HepG2 (cell line): Measurements from ENCODE around the gene CYP2W1. TPM values are rescaled to one million over a fixed set of nuclear protein-coding genes. Genes with fewer than 3 reads are reported as not detected.

Experiments used
- AHR ChIP-seq: IDR thresholded peaks from 2 replicates; pipeline ENCODE4 v1.6.1; 2018; ENCODE audit warnings: missing genetic modification reagents, missing compliant biosample characterization
- DMAP1 ChIP-seq: IDR thresholded peaks from 2 replicates; pipeline ENCODE4 v1.6.1; 2016
- FIP1L1 ChIP-seq: fragments of 200-400 bp; formaldehyde crosslinking; IDR thresholded peaks from 2 replicates; pipeline ENCODE4 v1.6.1; 2018; ENCODE audit warnings: low read depth, mild to moderate bottlenecking, low read length, moderate library complexity, borderline replicate concordance; ENCODE audit not compliant: insufficient read depth
- HCFC1 ChIP-seq: fragments of 150-350 bp; IDR thresholded peaks from 2 replicates; pipeline ENCODE4 v1.6.1; 2014; ENCODE audit warnings: low read depth, low read length
- JUN ChIP-seq: sonication (generic); formaldehyde crosslinking; IDR thresholded peaks from 2 replicates; pipeline ENCODE4 v1.4.0; 2020; ENCODE audit warnings: mild to moderate bottlenecking, missing genetic modification reagents
- KLF11 ChIP-seq: IDR thresholded peaks from 2 replicates; pipeline ENCODE4 v1.6.1; 2016; ENCODE audit warnings: missing compliant biosample characterization
- MBD4 ChIP-seq: IDR thresholded peaks from 2 replicates; pipeline ENCODE4 v1.6.1; 2012; ENCODE audit warnings: low read length, inconsistent platforms, borderline replicate concordance
- NFYC ChIP-seq: IDR thresholded peaks from 2 replicates; pipeline ENCODE4 v1.6.1; 2016; ENCODE audit warnings: missing genetic modification reagents, missing compliant biosample characterization
- RBAK ChIP-seq: sonication (generic); formaldehyde crosslinking; IDR thresholded peaks from 2 replicates; pipeline ENCODE4 v1.5.1; 2020; ENCODE audit warnings: mild to moderate bottlenecking, missing genetic modification reagents
- SOX6 ChIP-seq, 2 experiments: fragments of 450-650 bp in 1 of 2; sonication (generic) in 1 of 2; formaldehyde crosslinking in 1 of 2; IDR thresholded peaks; 2 replicates each; pipeline versions ENCODE4 v1.4.0 to v1.6.1; 2017 to 2020; ENCODE audit warnings: antibody characterized with exemption in 1 of 2, mild to moderate bottlenecking in 1 of 2, missing genetic modification reagents in 1 of 2
- TCF7L2 ChIP-seq: IDR thresholded peaks from 2 replicates; pipeline ENCODE4 v1.6.1; 2011; ENCODE audit warnings: mild to moderate bottlenecking, low read depth, low read length, moderate library complexity
- TRIM24 ChIP-seq: sonication (generic); formaldehyde crosslinking; IDR thresholded peaks from 2 replicates; pipeline ENCODE4 v1.8.0; 2022; ENCODE audit warnings: mild to moderate bottlenecking, missing genetic modification reagents
- U2AF2 ChIP-seq: fragments of 200-400 bp; formaldehyde crosslinking; IDR thresholded peaks from 2 replicates; pipeline ENCODE4 v1.6.1; 2017; ENCODE audit warnings: low read depth, mild to moderate bottlenecking, low read length
- ZFP1 ChIP-seq: IDR thresholded peaks from 2 replicates; pipeline ENCODE4 v1.6.1; 2016
- ZNF256 ChIP-seq: sonication (generic); formaldehyde crosslinking; conservative IDR thresholded peaks from 2 replicates; pipeline ENCODE4 v1.4.0; 2020; ENCODE audit warnings: missing genetic modification reagents
- ZNF263 ChIP-seq: sonication (generic); formaldehyde crosslinking; IDR thresholded peaks from 2 replicates; pipeline ENCODE4 v1.4.0; 2020; ENCODE audit warnings: missing genetic modification reagents
- ZNF333 ChIP-seq: sonication (generic); formaldehyde crosslinking; IDR thresholded peaks from 2 replicates; pipeline ENCODE4 v1.4.0; 2020; ENCODE audit warnings: mild to moderate bottlenecking, missing genetic modification reagents, borderline replicate concordance
- ZNF558 ChIP-seq: sonication (generic); formaldehyde crosslinking; IDR thresholded peaks from 2 replicates; pipeline ENCODE4 v1.9.0; 2022; ENCODE audit warnings: mild to moderate bottlenecking, missing genetic modification reagents, borderline replicate concordance
- ZNF614 ChIP-seq: IDR thresholded peaks from 2 replicates; pipeline ENCODE4 v1.6.1; 2018; ENCODE audit warnings: missing biosample characterization, missing genetic modification reagents, inconsistent platforms, borderline replicate concordance
- ZNF615 ChIP-seq: sonication (generic); formaldehyde crosslinking; IDR thresholded peaks from 2 replicates; pipeline ENCODE4 v1.5.0; 2020; ENCODE audit warnings: mild to moderate bottlenecking, missing genetic modification reagents, borderline replicate concordance
- ZNF75D ChIP-seq: sonication (generic); formaldehyde crosslinking; IDR thresholded peaks from 2 replicates; pipeline ENCODE4 v1.8.1; 2023; ENCODE audit warnings: missing genetic modification reagents, mild to moderate bottlenecking, borderline replicate concordance
- polyA plus RNA-seq, 8 experiments: library from polyadenylated mRNA; depleted of rRNA in 3 of 8; stranded (reverse) in 7 of 8; unstranded in 1 of 8; fragments of >200 nt; fragmentation: Illumina TruSeq in 4 of 8; extraction: Trizol in 4 of 8; gene quantifications; 2 replicates each; pipeline versions ENCODE4 v1.2.1 to v1.2.3, GENCODE V29; 2011 to 2016; ENCODE audit warnings: low read depth in 4 of 8, missing spikeins in 1 of 8, mixed read lengths in 1 of 8; ENCODE audit not compliant: insufficient read depth in 1 of 8
- total RNA-seq, 5 experiments: library from RNA; depleted of rRNA; stranded (reverse); fragments of >200 nt; fragmentation: Illumina TruSeq; extraction: Trizol; gene quantifications; 2 replicates each; pipeline ENCODE4 v1.2.3, GENCODE V29; 2016; ENCODE audit warnings: low read depth in 1 of 5
- TF ChIP-seq, protein P1 (sequence below): fragments of 450-650 bp; IDR thresholded peaks from 2 replicates; pipeline ENCODE4 v1.6.1; 2017
- TF ChIP-seq, protein P2 (sequence below), 2 experiments: sonication (generic) in 1 of 2; formaldehyde crosslinking in 1 of 2; IDR thresholded peaks; 2 replicates each; pipeline versions ENCODE4 v1.5.1 to v1.6.1; 2011 to 2020; ENCODE audit warnings: borderline replicate concordance in 1 of 2, low read depth in 1 of 2, low read length in 1 of 2, mild to moderate bottlenecking in 1 of 2, missing genetic modification reagents in 1 of 2, moderate library complexity in 1 of 2
- TF ChIP-seq, protein P3 (sequence below): sonication (generic); formaldehyde crosslinking; IDR thresholded peaks from 2 replicates; pipeline ENCODE4 v1.5.1; 2020; ENCODE audit warnings: mild to moderate bottlenecking, moderate library complexity, missing genetic modification reagents
- TF ChIP-seq, protein P4 (sequence below): IDR thresholded peaks from 2 replicates; pipeline ENCODE4 v1.6.1; 2012; ENCODE audit warnings: inconsistent platforms
- TF ChIP-seq, protein P5 (sequence below): sonication (generic); formaldehyde crosslinking; IDR thresholded peaks from 2 replicates; pipeline ENCODE4 v1.5.0; 2020; ENCODE audit warnings: mild to moderate bottlenecking, low read depth, missing genetic modification reagents, borderline replicate concordance

CYP2W1 gene
- total and polyA plus RNA-seq, 2 of the 13 experiments (the other 11 are each of a cell fraction or from before 2014, with no cell fraction given): 19.5 to 31.7 TPM

DNA sequence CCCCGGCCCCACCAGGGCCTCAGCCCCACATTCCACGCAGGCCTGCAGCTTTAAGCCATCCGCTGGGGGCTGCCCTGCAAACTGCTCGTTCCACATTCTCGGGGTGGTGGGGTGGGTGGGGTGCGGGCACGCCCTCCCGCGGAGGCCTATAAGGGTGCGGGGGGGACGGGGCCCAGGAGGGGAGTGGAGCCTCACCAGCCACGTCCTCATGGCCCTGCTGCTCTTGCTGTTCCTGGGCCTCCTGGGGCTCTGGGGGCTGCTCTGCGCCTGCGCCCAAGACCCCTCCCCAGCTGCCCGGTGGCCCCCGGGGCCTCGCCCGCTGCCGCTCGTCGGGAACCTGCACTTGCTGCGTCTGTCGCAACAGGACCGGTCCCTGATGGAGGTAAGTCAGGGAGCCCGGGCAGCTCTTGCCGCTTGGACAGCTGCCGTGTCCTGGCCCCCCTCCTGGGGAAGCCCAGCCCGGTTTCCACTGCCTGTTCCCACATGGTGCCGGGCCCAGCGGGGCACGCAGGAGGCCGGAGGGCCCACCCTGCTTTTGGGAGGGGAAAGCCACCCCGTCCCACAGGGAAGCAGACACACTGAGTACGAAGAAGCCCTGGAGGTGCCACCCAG is at the start of gene CYP2W1 (continued):
- TF ChIP-seq JUN (CRISPR knock-in tag) (no peak), RBAK (CRISPR knock-in tag) (no peak), ZNF558 (CRISPR knock-in tag) (no peak), TCF7L2 (no peak), MBD4 (no peak), SOX6 (IDR thresholded peaks at IDR 0.05) (no peak), SOX6 (CRISPR knock-in tag; IDR thresholded peaks at IDR 0.05) (0 out of 2 replicates have a peak, but pooled peaks have one; percentile 26), AHR (CRISPR knock-in tag) (peak; percentile 49; the same call in 1 of the 2 replicates), ZNF256 (CRISPR knock-in tag) (peak; percentile 53; the same call in 1 of the 2 replicates), NFYC (peak; percentile 27; the same call in 1 of the 2 replicates), KLF11 (CRISPR knock-in tag) (peak; percentile 21; the same call in 1 of the 2 replicates), FIP1L1 (no peak), TRIM24 (CRISPR knock-in tag) (no peak), ZNF263 (CRISPR knock-in tag) (peak; percentile 25; the same call in 1 of the 2 replicates), HCFC1 (no peak), U2AF2 (no peak), ZNF614 (no peak), DMAP1 (CRISPR knock-in tag) (peak; percentile 88), ZFP1 (no peak), ZNF615 (no peak), ZNF75D (CRISPR knock-in tag) (no peak), ZNF333 (CRISPR knock-in tag) (0 out of 2 replicates have a peak, but pooled peaks have one; percentile 13)
- TF ChIP-seq, protein P1, sequence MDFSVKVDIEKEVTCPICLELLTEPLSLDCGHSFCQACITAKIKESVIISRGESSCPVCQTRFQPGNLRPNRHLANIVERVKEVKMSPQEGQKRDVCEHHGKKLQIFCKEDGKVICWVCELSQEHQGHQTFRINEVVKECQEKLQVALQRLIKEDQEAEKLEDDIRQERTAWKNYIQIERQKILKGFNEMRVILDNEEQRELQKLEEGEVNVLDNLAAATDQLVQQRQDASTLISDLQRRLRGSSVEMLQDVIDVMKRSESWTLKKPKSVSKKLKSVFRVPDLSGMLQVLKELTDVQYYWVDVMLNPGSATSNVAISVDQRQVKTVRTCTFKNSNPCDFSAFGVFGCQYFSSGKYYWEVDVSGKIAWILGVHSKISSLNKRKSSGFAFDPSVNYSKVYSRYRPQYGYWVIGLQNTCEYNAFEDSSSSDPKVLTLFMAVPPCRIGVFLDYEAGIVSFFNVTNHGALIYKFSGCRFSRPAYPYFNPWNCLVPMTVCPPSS: no peak
- TF ChIP-seq, protein P2, sequence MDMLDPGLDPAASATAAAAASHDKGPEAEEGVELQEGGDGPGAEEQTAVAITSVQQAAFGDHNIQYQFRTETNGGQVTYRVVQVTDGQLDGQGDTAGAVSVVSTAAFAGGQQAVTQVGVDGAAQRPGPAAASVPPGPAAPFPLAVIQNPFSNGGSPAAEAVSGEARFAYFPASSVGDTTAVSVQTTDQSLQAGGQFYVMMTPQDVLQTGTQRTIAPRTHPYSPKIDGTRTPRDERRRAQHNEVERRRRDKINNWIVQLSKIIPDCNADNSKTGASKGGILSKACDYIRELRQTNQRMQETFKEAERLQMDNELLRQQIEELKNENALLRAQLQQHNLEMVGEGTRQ (IDR thresholded peaks at IDR 0.05; ENCODE audit: low read depth, low read length): no peak
- TF ChIP-seq, protein P2 (CRISPR knock-in tag; IDR thresholded peaks at IDR 0.05; ENCODE audit: borderline replicate concordance): no peak
- TF ChIP-seq, protein P3, sequence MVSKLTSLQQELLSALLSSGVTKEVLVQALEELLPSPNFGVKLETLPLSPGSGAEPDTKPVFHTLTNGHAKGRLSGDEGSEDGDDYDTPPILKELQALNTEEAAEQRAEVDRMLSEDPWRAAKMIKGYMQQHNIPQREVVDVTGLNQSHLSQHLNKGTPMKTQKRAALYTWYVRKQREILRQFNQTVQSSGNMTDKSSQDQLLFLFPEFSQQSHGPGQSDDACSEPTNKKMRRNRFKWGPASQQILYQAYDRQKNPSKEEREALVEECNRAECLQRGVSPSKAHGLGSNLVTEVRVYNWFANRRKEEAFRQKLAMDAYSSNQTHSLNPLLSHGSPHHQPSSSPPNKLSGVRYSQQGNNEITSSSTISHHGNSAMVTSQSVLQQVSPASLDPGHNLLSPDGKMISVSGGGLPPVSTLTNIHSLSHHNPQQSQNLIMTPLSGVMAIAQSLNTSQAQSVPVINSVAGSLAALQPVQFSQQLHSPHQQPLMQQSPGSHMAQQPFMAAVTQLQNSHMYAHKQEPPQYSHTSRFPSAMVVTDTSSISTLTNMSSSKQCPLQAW (CRISPR knock-in tag): no peak
- TF ChIP-seq, protein P4, sequence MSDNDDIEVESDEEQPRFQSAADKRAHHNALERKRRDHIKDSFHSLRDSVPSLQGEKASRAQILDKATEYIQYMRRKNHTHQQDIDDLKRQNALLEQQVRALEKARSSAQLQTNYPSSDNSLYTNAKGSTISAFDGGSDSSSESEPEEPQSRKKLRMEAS: no peak
- TF ChIP-seq, protein P5, sequence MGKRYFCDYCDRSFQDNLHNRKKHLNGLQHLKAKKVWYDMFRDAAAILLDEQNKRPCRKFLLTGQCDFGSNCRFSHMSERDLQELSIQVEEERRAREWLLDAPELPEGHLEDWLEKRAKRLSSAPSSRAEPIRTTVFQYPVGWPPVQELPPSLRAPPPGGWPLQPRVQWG (CRISPR knock-in tag): no peak
